Suppressor macrophage treated with lipopolysaccharide for 4 hours (primary cell): ENCODE results near the gene TOR1AIP2.
"Not testable (repeated sequence)": the region's sequence is repeated elsewhere in the genome, so short reads cannot be mapped to it uniquely, and the experiment has no call there.

Experiments
- DNase-seq: peaks from one replicate; pipeline ENCODE4 v3.0.0-alpha.2; 2020

The TOR1AIP2 gene

GRCh38 chr1:179805291-179806195 is 72.1 kb downstream of the TOR1AIP2 start:
- DNase-seq = no peak

DNA sequence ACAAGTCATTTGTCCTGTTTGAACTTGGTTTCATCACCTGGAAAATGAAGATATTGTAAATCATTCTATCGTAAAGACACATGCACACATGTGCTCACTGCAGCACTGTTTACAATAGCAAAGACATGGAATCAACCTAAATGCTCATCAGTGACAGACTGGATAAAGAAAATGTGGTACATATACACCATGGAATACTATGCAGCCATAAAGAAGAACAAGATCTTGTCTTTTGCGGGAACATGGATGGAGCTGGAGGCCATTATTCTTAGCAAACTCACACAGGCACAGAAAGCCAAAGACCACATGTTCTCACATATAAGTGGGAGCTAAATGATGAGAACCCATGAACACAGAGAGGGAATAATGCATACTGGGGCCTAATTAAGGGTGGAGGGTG is 73.2 kb downstream of the TOR1AIP2 start:
- DNase-seq = not testable (repeated sequence)

DNA sequence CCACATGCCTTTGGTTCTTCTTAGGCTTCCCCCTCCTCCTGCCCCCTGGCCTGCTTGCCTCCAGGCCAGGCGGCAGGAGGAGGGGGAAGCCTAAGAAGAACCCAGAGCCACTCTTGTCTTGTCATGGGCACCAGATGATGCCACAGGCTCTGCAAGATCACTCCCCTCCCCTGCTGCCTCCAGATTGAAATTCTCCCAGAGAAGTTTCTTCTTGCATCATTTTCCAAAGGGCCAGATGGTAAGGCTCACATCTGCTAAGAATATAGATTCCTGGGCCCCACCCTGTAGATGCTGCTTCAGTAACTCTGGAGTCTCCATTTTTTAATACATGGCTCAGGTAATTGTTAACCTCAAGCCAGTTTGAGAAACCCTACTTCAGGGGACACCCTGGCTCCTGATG is 73.7 kb downstream of the TOR1AIP2 start:
- no peak for DNase-seq

- no peak for DNase-seq
Observed at GRCh38 chr1:179803104-179803503, 74.5 kb downstream of the TOR1AIP2 start.

GRCh38 chr1:179800481-179800880 is 77.1 kb downstream of the TOR1AIP2 start:
- DNase-seq = no peak

DNA sequence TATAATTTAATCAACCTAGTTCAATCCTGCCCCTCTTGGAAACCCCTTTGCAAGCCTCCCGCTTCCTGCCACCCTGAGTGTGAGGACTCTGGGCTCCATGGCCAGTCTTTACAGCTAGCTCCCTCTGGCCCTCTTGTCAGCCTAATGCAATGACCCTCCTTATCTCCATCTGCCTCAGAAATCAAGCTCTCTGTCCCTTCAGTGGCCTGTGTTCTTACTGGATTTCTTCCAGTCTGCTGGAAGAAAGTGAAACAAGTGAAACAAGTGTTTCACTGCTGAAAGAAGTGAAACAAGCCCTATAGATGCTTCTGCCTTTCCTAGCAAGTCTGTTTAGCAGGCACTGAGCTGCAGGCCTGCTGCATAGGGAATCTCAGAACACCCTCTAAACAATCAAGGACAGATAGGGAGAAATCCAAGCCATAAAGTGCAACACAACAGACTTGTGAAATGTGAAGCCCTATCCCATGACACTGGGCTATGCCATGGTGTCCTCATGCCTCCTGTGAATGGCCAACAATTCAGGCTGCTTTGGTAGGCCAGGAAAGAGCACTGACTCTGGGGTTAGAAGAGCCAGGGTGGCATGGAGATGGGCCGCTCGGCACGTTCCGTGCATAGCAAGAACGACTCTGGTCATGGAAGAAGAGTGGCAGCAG is 78.6 kb downstream of the TOR1AIP2 start:
- no peak for DNase-seq

DNA sequence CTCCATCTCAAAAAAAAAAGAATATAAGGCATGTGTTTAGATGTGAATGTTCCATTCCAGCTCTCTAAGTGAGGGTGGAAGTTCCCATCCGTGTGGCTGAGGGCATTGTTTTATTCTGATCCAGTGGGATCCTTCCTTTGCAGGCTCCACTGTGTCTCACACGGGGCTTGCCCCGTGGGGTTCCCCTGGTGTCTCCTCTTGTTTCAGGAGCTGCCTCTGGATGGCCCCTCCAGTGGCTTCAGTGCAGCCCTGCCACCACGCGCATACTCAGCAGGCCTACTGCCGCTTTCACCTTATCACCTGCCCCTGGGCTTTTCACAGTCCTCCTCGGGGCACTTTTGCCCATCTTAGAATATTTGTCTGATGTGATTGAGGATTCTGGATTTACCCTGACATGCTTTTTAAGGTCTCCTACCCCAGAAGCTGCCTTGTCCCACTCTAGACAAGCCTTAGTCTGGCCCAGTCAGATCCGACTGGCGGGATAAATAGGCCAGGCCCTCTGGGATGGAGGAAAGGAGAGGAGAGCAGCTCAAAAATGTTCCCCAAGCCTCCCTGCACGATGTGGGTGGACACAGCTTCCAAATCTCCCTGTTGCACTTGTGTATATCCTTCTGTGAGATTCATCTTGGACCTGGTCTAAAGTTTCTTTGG is 79.3 kb downstream of the TOR1AIP2 start:
- no peak for DNase-seq

DNA sequence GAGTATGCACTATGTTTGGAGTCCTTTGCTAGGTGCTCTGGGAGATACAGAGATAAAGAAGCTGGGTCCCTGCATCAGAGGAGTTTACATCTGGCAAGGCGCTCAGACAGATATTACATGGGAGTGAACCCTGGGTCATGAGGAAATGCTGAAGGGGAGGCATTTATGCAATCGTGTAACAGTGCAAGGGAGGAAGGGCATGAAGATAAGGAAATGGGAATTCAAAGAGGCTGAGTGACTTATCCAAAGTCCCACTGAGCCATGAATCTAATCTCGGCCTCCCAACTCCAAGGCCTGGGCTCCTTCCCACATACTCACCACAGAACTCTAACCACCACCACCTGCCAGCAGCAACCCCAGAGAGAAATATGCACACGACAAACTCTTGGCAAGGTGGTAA is 82.9 kb downstream of the TOR1AIP2 start:
- DNase-seq = no peak

GRCh38 chr1:179794146-179794545 is 83.5 kb downstream of the TOR1AIP2 start:
- no peak for DNase-seq

DNA sequence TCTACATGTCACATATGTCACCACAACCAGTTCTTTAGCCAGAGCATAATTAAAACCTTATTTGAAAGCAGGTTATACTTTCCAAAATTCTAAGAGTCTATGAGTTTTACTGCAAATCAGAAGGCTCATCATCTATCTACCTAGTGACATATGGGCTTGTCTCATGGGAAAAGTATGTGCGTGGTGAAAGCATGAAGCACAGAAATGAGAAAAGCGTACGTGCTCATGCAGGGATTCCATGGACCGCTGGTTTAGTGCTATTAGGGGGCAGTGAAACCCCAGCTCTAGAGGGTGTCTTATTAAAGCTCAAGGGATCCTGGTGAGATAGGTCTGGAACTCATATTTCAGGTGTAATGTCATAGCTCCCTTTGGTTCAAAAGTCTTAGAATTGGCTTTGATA is 84.3 kb downstream of the TOR1AIP2 start:
- no peak for DNase-seq
